Lower leg skin (tissue), 4 donors: ENCODE results near the gene NLRP5. TPM values are rescaled to one million over a fixed set of nuclear protein-coding genes. Genes with fewer than 3 reads are reported as not detected.

Experiments
- DNase-seq, 2 donors: peaks; one replicate each; pipeline ENCODE4 v3.0.0-alpha.2; 2019; ENCODE audit warnings: low spot score in 2 of 2
- H3K4me3 ChIP-seq: fragments of 200-600 bp; sonication (generic); 2 replicates; pipeline ENCODE4 v1.5.1; 2017; ENCODE audit warnings: mild to moderate bottlenecking, low read depth; ENCODE audit not compliant: poor library complexity, severe bottlenecking
- POLR2A ChIP-seq, 2 donors: fragments of 450-650 bp; IDR thresholded peaks; one replicate each; pipeline ENCODE4 v1.6.1; 2016 to 2017; ENCODE audit warnings: antibody characterized with exemption in 2 of 2, mild to moderate bottlenecking in 1 of 2, moderate library complexity in 1 of 2
- WGBS, 2 donors: methylation state at CpG; one replicate each; pipeline ENCODE4 v1.1.5; 2018; 5-methylcytosine and 5-hydroxymethylcytosine counted together
- intact Hi-C: fragments of 100-400 bp; cut with DNase I; formaldehyde crosslinking; loops from one replicate; pipeline ENCODE4 v1.15.0; 2023; ENCODE audit warnings: low total_unique reads
- total RNA-seq, 4 donors: library from RNA; depleted of rRNA; stranded (reverse); fragments of >200 nt; gene quantifications; one replicate each; pipeline ENCODE4 v1.1.0, GENCODE V29; 2016
- TF ChIP-seq, protein P1 (sequence below), 3 donors: fragments of 450-650 bp; IDR thresholded peaks; one replicate each; pipeline ENCODE4 v1.5.1; 2016; ENCODE audit warnings: antibody characterized with exemption in 3 of 3, mild to moderate bottlenecking in 3 of 3, moderate library complexity in 2 of 3

NLRP5 gene
- total RNA-seq, 4 donors from 2014 or later = not detected

DNA sequence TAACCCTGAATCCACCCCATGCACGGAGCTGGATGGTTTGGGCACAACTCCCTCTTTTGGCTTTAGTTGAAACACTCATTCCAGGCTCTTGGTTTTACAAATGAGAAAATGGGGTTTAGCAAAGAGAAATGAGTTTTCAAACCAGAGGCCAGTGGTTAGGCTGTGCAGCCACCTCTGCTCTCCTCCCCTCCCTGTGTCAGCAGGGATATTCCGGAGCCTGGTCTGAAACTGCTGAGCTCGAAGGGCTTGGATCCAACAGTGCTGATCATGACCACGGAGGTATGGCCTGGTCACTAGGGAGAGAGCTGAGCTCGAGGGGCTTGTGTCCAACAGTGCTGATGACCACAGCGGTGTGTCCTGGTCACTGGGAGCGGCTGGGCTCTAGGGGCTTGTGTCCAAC is 93.0 kb downstream of the NLRP5 start:
- no peak overlapping the region for H3K4me3 ChIP-seq
- intact Hi-C loops = no loop called here
- TF ChIP-seq, protein P1, sequence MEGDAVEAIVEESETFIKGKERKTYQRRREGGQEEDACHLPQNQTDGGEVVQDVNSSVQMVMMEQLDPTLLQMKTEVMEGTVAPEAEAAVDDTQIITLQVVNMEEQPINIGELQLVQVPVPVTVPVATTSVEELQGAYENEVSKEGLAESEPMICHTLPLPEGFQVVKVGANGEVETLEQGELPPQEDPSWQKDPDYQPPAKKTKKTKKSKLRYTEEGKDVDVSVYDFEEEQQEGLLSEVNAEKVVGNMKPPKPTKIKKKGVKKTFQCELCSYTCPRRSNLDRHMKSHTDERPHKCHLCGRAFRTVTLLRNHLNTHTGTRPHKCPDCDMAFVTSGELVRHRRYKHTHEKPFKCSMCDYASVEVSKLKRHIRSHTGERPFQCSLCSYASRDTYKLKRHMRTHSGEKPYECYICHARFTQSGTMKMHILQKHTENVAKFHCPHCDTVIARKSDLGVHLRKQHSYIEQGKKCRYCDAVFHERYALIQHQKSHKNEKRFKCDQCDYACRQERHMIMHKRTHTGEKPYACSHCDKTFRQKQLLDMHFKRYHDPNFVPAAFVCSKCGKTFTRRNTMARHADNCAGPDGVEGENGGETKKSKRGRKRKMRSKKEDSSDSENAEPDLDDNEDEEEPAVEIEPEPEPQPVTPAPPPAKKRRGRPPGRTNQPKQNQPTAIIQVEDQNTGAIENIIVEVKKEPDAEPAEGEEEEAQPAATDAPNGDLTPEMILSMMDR (IDR thresholded peaks at IDR 0.05) = no peak
- no peak for TF ChIP-seq POLR2A (IDR thresholded peaks at IDR 0.05)
- no peak for DNase-seq
- 45 to 49% methylated on average over 5 to 7 of the region's 7 CpGs for WGBS, 2 donors

DNA sequence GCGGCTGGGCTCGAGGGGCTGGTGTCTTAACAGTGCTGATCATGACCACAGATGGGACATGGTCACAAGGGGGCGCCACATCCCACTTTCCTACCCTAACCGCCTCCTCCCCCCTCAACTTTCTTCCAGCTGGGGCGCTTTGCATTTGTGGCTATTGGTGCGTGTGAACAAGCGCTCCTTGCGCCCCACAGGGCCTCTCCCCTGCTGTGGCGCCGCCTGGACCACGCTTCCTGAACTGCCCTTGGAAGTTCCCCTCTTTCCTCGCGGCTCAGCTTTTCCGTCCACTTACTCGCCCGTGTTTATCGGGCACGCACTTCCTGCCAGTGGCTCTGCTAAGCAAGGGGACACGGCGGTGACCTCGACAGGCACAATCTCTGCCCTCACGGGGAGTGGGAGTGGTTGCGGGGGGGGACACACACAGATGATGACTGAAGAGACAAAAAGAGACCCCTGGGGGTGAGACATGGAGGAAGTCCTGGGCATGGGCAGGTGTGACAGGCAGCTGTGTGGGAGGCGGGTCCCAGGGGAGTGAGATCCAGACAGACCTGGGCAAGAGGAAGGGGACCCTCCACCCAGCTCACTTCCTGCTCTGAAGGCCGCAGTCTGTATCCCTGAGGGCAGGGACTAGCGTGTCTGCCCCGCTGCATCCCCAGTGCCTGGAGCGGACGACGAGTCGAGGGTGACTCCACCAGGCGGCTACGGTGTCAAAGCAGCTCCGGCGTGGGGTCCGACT is 94.3 kb downstream of the NLRP5 start:
- WGBS, 2 donors = 2 to 3% methylated on average over 34 to 36 of the region's 36 CpGs

DNA sequence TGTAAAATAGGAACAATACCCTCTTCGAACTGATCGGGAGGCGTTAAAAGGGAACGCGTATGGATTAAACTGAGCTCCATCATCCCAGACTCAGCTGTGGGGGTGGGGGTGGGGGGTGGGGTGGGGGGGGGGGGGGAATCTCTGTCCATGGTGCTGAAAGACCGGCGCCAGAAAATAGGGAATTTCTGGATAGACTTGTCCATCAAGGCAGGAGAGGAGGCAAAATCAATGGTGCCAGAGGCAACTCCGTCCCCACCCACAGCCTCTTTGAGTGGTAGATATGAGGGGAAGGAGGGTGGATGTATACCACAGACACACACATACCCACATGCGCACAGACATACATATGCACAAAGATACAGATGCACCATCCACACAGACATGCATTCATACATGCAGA is 97.1 kb downstream of the NLRP5 start:
- WGBS, 2 donors = 58 to 60% methylated on average over 9 of the region's 9 CpGs
- no peak for TF ChIP-seq POLR2A (IDR thresholded peaks at IDR 0.05)
- TF ChIP-seq, protein P1 (IDR thresholded peaks at IDR 0.05) = no peak
- H3K4me3 ChIP-seq = no peak overlapping the region
- intact Hi-C loops = no loop called here
- no peak for DNase-seq

More for the DNA sequence above, 94.3 kb downstream of the NLRP5 start:
- intact Hi-C loops = no loop called here
- DNase-seq = peak; percentile 56 to 95
- peak overlapping the region; percentile 16 for H3K4me3 ChIP-seq
- TF ChIP-seq, protein P1 (IDR thresholded peaks at IDR 0.05) = no peak
- no peak for TF ChIP-seq POLR2A (IDR thresholded peaks at IDR 0.05)

DNA sequence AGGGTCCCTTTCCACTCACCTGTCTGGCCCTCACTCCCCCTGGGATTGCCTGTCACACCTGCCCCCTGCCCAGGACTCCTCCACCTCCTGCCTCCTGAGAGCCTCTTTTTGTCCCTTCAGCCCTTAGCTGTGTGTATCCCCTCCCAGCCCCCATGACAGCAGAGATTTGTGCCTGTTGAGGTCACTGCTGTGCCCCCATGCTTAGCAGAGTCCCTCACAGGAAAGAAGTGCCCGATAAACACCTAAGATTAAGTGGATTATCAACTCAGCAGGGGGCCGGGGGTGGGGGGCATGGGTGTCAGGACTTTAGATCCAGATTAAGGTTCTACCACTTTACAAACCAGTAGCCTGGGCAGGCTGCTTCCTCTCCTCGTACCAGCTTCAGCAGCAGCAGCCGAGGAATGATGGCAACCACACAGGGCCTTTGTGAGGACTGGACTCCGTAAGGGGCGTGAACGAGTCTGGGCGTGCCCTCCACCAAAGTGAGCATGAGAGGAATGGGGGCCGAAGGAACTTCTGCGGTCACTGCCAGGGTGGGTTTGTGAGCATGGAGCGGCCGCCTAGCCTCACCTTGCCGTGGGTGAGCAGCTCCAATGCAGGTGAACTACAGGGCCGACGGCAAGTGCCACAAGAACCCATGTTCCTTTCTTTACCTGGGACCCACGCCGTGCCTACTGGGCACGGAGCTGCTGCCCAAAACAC is 98.4 kb downstream of the NLRP5 start:
- no peak for DNase-seq

DNA sequence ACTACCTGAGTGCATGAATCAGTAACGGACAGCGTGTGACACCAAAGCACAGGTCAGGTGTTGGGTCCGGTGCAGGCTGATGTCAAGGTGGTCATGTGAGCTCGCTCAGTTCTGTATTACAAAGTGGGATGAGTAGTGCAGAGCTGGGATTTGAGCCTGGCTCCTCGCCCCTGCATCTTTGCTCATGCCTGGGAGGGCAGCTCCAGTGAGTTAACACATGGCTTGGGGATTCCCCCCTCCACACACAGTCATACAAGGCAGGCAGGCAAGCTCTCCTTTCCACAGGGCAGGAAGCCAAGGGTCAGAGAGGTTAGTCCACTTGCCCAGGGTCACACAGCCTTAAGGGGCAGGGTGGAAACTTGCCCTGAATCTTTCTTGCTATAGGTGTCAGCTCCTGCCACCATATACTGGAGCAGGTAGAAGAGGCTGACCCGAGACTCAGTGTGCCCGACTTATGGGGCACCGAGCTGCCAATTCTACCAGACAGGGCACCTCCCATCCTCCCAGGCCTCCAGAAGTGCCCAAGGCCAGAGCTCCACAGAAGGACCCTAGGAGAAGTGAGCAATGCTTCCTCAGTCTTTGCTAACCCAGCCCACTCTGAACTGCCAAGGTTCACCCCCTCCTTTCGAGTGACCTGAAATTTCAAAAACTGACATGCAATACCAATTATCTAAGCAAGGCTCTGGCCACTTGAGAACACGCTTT is 99.1 kb downstream of the NLRP5 start:
- DNase-seq = no peak
- no peak overlapping the region for H3K4me3 ChIP-seq
- intact Hi-C loops = no loop called here
- no peak for TF ChIP-seq POLR2A (IDR thresholded peaks at IDR 0.05)
- TF ChIP-seq, protein P1 (IDR thresholded peaks at IDR 0.05) = no peak
- 80 to 88% methylated on average over 10 of the region's 10 CpGs for WGBS, 2 donors

More for the DNA sequence above, 98.4 kb downstream of the NLRP5 start:
- intact Hi-C loops = no loop called here
- no peak for TF ChIP-seq POLR2A (IDR thresholded peaks at IDR 0.05)
- TF ChIP-seq, protein P1 (IDR thresholded peaks at IDR 0.05) = no peak
- 61 to 67% methylated on average over 17 to 18 of the region's 18 CpGs for WGBS, 2 donors
- H3K4me3 ChIP-seq = no peak overlapping the region
